H1 (cell line): ENCODE measurements around the gene TTC28. TPM values are rescaled to one million over a fixed set of nuclear protein-coding genes. Genes with fewer than 3 reads are reported as not detected.

Source experiments
- CTCF ChIA-PET: fragments of 300-600 bp; sonication (Branson Sonifier 250); formaldehyde crosslinking; loops from one replicate; lab custom pipeline; 2021; ENCODE audit not compliant: partially characterized antibody; lab: Charles Lee
- POLR2A ChIA-PET: fragments of 300-600 bp; sonication (Branson Sonifier 250); formaldehyde crosslinking; loops from one replicate; lab custom pipeline; 2021; ENCODE audit warnings: inconsistent platforms; ENCODE audit not compliant: partially characterized antibody; lab: Charles Lee
- DNase-seq, 2 experiments: peaks; one replicate each; pipeline versions ENCODE4 v3.0.0 to v3.0.0-alpha.2; 2010 to 2022; ENCODE audit warnings: low spot score in 2 of 2, low read depth in 1 of 2, mixed read lengths in 1 of 2
- FAIRE-seq: peaks from 2 replicates; lab custom pipeline; 2011; peaks lifted over from hg19 to GRCh38; lab: Jason Lieb, UNC
- H2AFZ ChIP-seq: 2 replicates; pipeline ENCODE4 v1.8.1; 2012; ENCODE audit warnings: low read length, inconsistent platforms
- H2AK5ac ChIP-seq: 2 replicates; pipeline ENCODE4 v1.6.1; 2013; ENCODE audit warnings: low read depth, low read length
- H2BK120ac ChIP-seq: replicated peaks from 2 replicates; pipeline ENCODE3; 2013; ENCODE audit warnings: low read depth, low read length, inconsistent platforms
- H2BK12ac ChIP-seq: 2 replicates; pipeline ENCODE4 v1.6.1; 2013; ENCODE audit warnings: low read depth, low read length
- H2BK15ac ChIP-seq: 2 replicates; pipeline ENCODE4 v1.6.1; 2013; ENCODE audit warnings: low read length
- H2BK20ac ChIP-seq: 2 replicates; pipeline ENCODE4 v1.6.1; 2013; ENCODE audit warnings: low read length
- H2BK5ac ChIP-seq: 2 replicates; pipeline ENCODE4 v1.6.1; 2013; ENCODE audit warnings: low read depth, low read length
- H3K14ac ChIP-seq: 2 replicates; pipeline ENCODE4 v1.6.1; 2013; ENCODE audit warnings: inconsistent platforms; ENCODE audit not compliant: insufficient read length
- H3K18ac ChIP-seq: 2 replicates; pipeline ENCODE4 v1.6.1; 2013; ENCODE audit warnings: low read length; ENCODE audit errors: extremely low read depth
- H3K23ac ChIP-seq: 2 replicates; pipeline ENCODE4 v1.6.1; 2013; ENCODE audit warnings: inconsistent platforms; ENCODE audit not compliant: insufficient read length
- H3K23me2 ChIP-seq: 2 replicates; pipeline ENCODE4 v1.6.1; 2013; ENCODE audit warnings: low read depth, low read length
- H3K27ac ChIP-seq: 2 replicates; pipeline ENCODE4 v1.6.1; 2011; ENCODE audit warnings: low read depth, low read length, inconsistent platforms
- H3K27me3 ChIP-seq, 4 experiments: replicated peaks in 1 of 4; 1 replicate in 1 of 4; 2 replicates in 3 of 4; pipeline versions ENCODE4 v1.6.1 to v1.8.1; 2011 to 2013; ENCODE audit warnings: low read length in 3 of 4, mild to moderate bottlenecking in 3 of 4, inconsistent platforms in 2 of 4, mixed read lengths in 2 of 4, moderate library complexity in 1 of 4; ENCODE audit not compliant: control insufficient read depth in 3 of 4, insufficient read depth in 3 of 4; ENCODE audit errors: extremely low read depth in 1 of 4
- H3K36me3 ChIP-seq, 4 experiments: 2 replicates each; pipeline versions ENCODE4 v1.6.1 to v1.8.1; 2011 to 2013; ENCODE audit warnings: mild to moderate bottlenecking in 4 of 4, low read length in 3 of 4, moderate library complexity in 2 of 4, control low read depth in 1 of 4, inconsistent platforms in 1 of 4; ENCODE audit not compliant: insufficient read depth in 4 of 4, control insufficient read depth in 2 of 4
- H3K4ac ChIP-seq: replicated peaks from 2 replicates; pipeline ENCODE3; 2013; ENCODE audit warnings: low read length, low read depth, mixed read lengths, inconsistent platforms; ENCODE audit not compliant: insufficient read length
- H3K4me1 ChIP-seq, 4 experiments: replicated peaks in 1 of 4; 1 replicate in 1 of 4; 2 replicates in 3 of 4; pipeline versions ENCODE4 v1.6.1 to v1.8.1; 2011 to 2013; ENCODE audit warnings: low read length in 3 of 4, inconsistent platforms in 2 of 4, mixed read lengths in 1 of 4; ENCODE audit not compliant: insufficient read depth in 4 of 4, control insufficient read depth in 3 of 4
- H3K4me2 ChIP-seq, 2 experiments: 2 replicates each; pipeline versions ENCODE4 v1.6.1 to v1.8.1; 2011 to 2013; ENCODE audit warnings: low read depth in 2 of 2, low read length in 2 of 2, control low read depth in 1 of 2, inconsistent platforms in 1 of 2, mild to moderate bottlenecking in 1 of 2; ENCODE audit not compliant: insufficient read depth in 1 of 2
- H3K4me3 ChIP-seq, 4 experiments: fragments of 200-600, 300-600 bp in 1 of 4; sonication (generic), shearing (Covaris generic), sonication (Bioruptor Twin) in 1 of 4; 2 replicates each; pipeline versions ENCODE4 v1.5.1 to v1.8.1; 2011 to 2016; ENCODE audit warnings: low read length in 4 of 4, low read depth in 3 of 4, control low read depth in 2 of 4, inconsistent platforms in 2 of 4, mild to moderate bottlenecking in 2 of 4, mixed read lengths in 1 of 4, moderate library complexity in 1 of 4; ENCODE audit not compliant: insufficient read depth in 2 of 4; ENCODE audit errors: extremely low read depth in 1 of 4
- H3K56ac ChIP-seq: replicated peaks from 2 replicates; pipeline ENCODE3; 2013; ENCODE audit warnings: low read depth, mild to moderate bottlenecking, mixed read lengths, low read length, inconsistent platforms; ENCODE audit not compliant: insufficient read length
- H3K79me1 ChIP-seq: 2 replicates; pipeline ENCODE4 v1.6.1; 2013; ENCODE audit warnings: low read depth, low read length, control low read depth
- H3K79me2 ChIP-seq, 2 experiments: 2 replicates each; pipeline versions ENCODE4 v1.6.1 to v1.8.1; 2012 to 2013; ENCODE audit warnings: low read length in 2 of 2, mild to moderate bottlenecking in 2 of 2, inconsistent platforms in 1 of 2; ENCODE audit not compliant: insufficient read depth in 2 of 2, control insufficient read depth in 1 of 2
- H3K9ac ChIP-seq, 4 experiments: replicated peaks in 1 of 4; 1 replicate in 1 of 4; 2 replicates in 3 of 4; pipeline versions ENCODE4 v1.6.1 to v1.8.1; 2011 to 2013; ENCODE audit warnings: low read depth in 3 of 4, low read length in 3 of 4, control low read depth in 2 of 4, mild to moderate bottlenecking in 2 of 4, moderate library complexity in 2 of 4, inconsistent platforms in 1 of 4; ENCODE audit errors: extremely low read depth in 1 of 4
- H3K9me3 ChIP-seq, 2 experiments: 2 replicates each; pipeline versions ENCODE4 v1.6.1 to v1.8.1; 2012 to 2013; ENCODE audit warnings: mild to moderate bottlenecking in 2 of 2, moderate library complexity in 2 of 2, control low read depth in 1 of 2, inconsistent platforms in 1 of 2, low read depth in 1 of 2, low read length in 1 of 2, mixed read lengths in 1 of 2; ENCODE audit not compliant: insufficient read depth in 2 of 2
- H4K20me1 ChIP-seq, 2 experiments: replicated peaks in 1 of 2; 2 replicates each; pipeline versions ENCODE3 to v1.8.1; 2011 to 2013; ENCODE audit warnings: inconsistent platforms in 2 of 2, low read length in 2 of 2, mild to moderate bottlenecking in 1 of 2; ENCODE audit not compliant: insufficient read depth in 2 of 2, control insufficient read depth in 1 of 2
- H4K5ac ChIP-seq: 2 replicates; pipeline ENCODE4 v1.6.1; 2013; ENCODE audit warnings: low read length, low read depth, mixed read lengths, inconsistent platforms; ENCODE audit not compliant: insufficient read length
- H4K8ac ChIP-seq: 2 replicates; pipeline ENCODE4 v1.8.0; 2013; ENCODE audit warnings: mild to moderate bottlenecking, moderate library complexity, low read length, inconsistent platforms; ENCODE audit not compliant: insufficient read depth; ENCODE audit errors: extremely low read depth
- H4K91ac ChIP-seq: replicated peaks from 2 replicates; pipeline ENCODE3; 2013; ENCODE audit warnings: low read length, mixed read lengths, inconsistent platforms; ENCODE audit not compliant: insufficient read length
- RAD21 ChIP-seq, 2 experiments: IDR thresholded peaks in 1 of 2; conservative IDR thresholded peaks in 1 of 2; 2 replicates each; pipeline ENCODE4 v1.6.1; 2011; ENCODE audit warnings: low read depth in 2 of 2, low read length in 2 of 2, improper control_type of control experiment in 1 of 2, inconsistent platforms in 1 of 2, mild to moderate bottlenecking in 1 of 2, moderate library complexity in 1 of 2
- TCF12 ChIP-seq: IDR thresholded peaks from 2 replicates; pipeline ENCODE4 v1.6.1; 2011; ENCODE audit warnings: low read depth, mild to moderate bottlenecking, low read length
- WGBS, 2 experiments: shearing (Covaris generic) in 1 of 2; methylation state at CpG; one replicate each; pipeline versions ENCODE4 v1.1.6 to v1.1.7; 2013 to 2015; ENCODE audit warnings: low lambda C conversion rate in 2 of 2, mixed read lengths in 2 of 2, inconsistent platforms in 1 of 2, low coverage in 1 of 2, missing lambda C conversion rate in 1 of 2; ENCODE audit not compliant: insufficient replicate concordance in 2 of 2, insufficient coverage in 1 of 2, insufficient read length in 1 of 2; ENCODE audit errors: extremely low coverage in 1 of 2, missing lambda C conversion rate in 1 of 2; 5-methylcytosine and 5-hydroxymethylcytosine counted together
- polyA plus RNA-seq, 7 experiments: library from polyadenylated mRNA; depleted of rRNA in 3 of 7; stranded (reverse) in 5 of 7; unstranded in 2 of 7; fragments of >200 nt in 5 of 7; fragments of 200-250 nt in 2 of 7; gene quantifications; 1 replicate in 5 of 7; 2 replicates in 1 of 7; 4 replicates in 1 of 7; pipeline versions ENCODE4 v1.2.1 to v1.2.3, GENCODE V29; 2011 to 2013; ENCODE audit warnings: missing spikeins in 2 of 7, mixed read lengths in 2 of 7
- total RNA-seq: library from RNA; stranded (reverse); fragmentation: NEBNext Ultra II Directional; extraction: Animal tissue kit (Norgen Biotek cat#: 25700); gene quantifications from 2 replicates; pipeline ENCODE4 v1.2.1, GENCODE V29; 2021

Gene TTC28
- total and polyA plus RNA-seq, 2 of the 8 experiments (the other 6 are each of a cell fraction or from before 2014, with no cell fraction given): 2.6 to 12.6 TPM

- H3K23ac ChIP-seq: no peak overlapping the region
- no peak overlapping the region for H2BK5ac ChIP-seq
- peaks cover 0 to 1% (median 0%) of the 10 kb centered on the region in 4 experiments; a peak in 1 of 7 replicates for H3K27me3 ChIP-seq
- no peak overlapping the region for H4K5ac ChIP-seq
- H3K4ac ChIP-seq: no peak overlapping the region
- 86% methylated on average over 3 of the region's 3 CpGs; no CpG with 5 or more reads in 1 of the 2 experiments for WGBS, 2 experiments
- no peaks in the 10 kb centered on the region for H3K4me1 ChIP-seq
- no peak overlapping the region for H2AK5ac ChIP-seq
- H3K9me3 ChIP-seq: no peaks in the 10 kb centered on the region
- H3K56ac ChIP-seq: no peak overlapping the region
- no peaks in the 10 kb centered on the region for H3K23me2 ChIP-seq
- H3K79me1 ChIP-seq: no peaks in the 10 kb centered on the region
- no peak overlapping the region for H3K9ac ChIP-seq
- FAIRE-seq (no peak), DNase-seq (no peak)
- H4K8ac ChIP-seq: no peak overlapping the region
- POLR2A ChIA-PET: no interaction called here
- H3K4me3 ChIP-seq: no peak overlapping the region
- no peaks in the 10 kb centered on the region for H3K36me3 ChIP-seq
- no peak overlapping the region for H3K4me2 ChIP-seq
- no peak overlapping the region for H2AFZ ChIP-seq
- TF ChIP-seq TCF12: no peak
- 0 out of 4 replicates have a peak, but pooled peaks of 1 of the 2 experiments have one; percentile 9 for TF ChIP-seq RAD21 (IDR thresholded peaks at IDR 0.05 in 1 of 2, conservative IDR thresholded peaks at IDR 0.05 in 1 of 2; ENCODE audit: low read depth in 2 of 2, low read length in 2 of 2)
- no peak overlapping the region for H3K18ac ChIP-seq
- no peak overlapping the region for H2BK12ac ChIP-seq
- H4K20me1 ChIP-seq: no peaks in the 10 kb centered on the region
- no peak overlapping the region for H2BK20ac ChIP-seq
- no peak overlapping the region for H4K91ac ChIP-seq
- H3K27ac ChIP-seq: no peak overlapping the region
- CTCF ChIA-PET: no interaction called here
- no peaks in the 10 kb centered on the region for H3K79me2 ChIP-seq
- H2BK15ac ChIP-seq: no peak overlapping the region
- H3K14ac ChIP-seq: no peak overlapping the region
- H2BK120ac ChIP-seq: no peak overlapping the region
These were observed 397.1 kb downstream of the TTC28 start for GRCh38 chr22:28282405-28283067.
